Kidney (tissue), 14 donors: ENCODE measurements around the gene CTNNB1. TPM values are rescaled to one million over a fixed set of nuclear protein-coding genes. Genes with fewer than 3 reads are reported as not detected.
A peak's percentile ranks its signal among the peaks of the same experiment; 100 is the strongest.

Experiments
- DNase-seq, 5 donors: peaks; one replicate each; pipeline ENCODE4 v3.0.0-alpha.2; 2013 to 2020
- FAIRE-seq: peaks from 2 replicates; lab custom pipeline; 2012; peaks lifted over from hg19 to GRCh38; lab: Jason Lieb, UNC
- H3K27ac ChIP-seq, 2 donors: one replicate each; pipeline ENCODE4 v1.7.0; 2013; ENCODE audit warnings: low read depth in 2 of 2, low read length in 2 of 2, inconsistent platforms in 1 of 2
- H3K27me3 ChIP-seq: one replicate; pipeline ENCODE4 v1.7.1; 2013; ENCODE audit warnings: low read length, inconsistent platforms; ENCODE audit not compliant: control insufficient read depth, insufficient read depth
- H3K36me3 ChIP-seq, 3 donors: one replicate each; pipeline versions ENCODE4 v1.7.0 to v1.7.1; 2013; ENCODE audit warnings: low read length in 3 of 3, control low read depth in 1 of 3, inconsistent platforms in 1 of 3; ENCODE audit not compliant: insufficient read depth in 3 of 3, control insufficient read depth in 2 of 3
- H3K4me1 ChIP-seq, 3 donors: one replicate each; pipeline versions ENCODE4 v1.7.0 to v1.7.1; 2013; ENCODE audit warnings: low read length in 3 of 3, inconsistent platforms in 1 of 3, low read depth in 1 of 3; ENCODE audit not compliant: control insufficient read depth in 2 of 3, insufficient read depth in 2 of 3
- H3K4me3 ChIP-seq, 3 donors: one replicate each; pipeline versions ENCODE4 v1.7.0 to v1.8.1; 2013; ENCODE audit warnings: low read length in 3 of 3, control low read depth in 1 of 3, inconsistent platforms in 1 of 3
- H3K9ac ChIP-seq, 3 donors: one replicate each; pipeline versions ENCODE4 v1.7.0 to v1.7.1; 2013; ENCODE audit warnings: low read length in 3 of 3, control low read depth in 1 of 3, inconsistent platforms in 1 of 3
- H3K9me3 ChIP-seq, 3 donors: one replicate each; pipeline versions ENCODE4 v1.7.0 to v1.7.1; 2013; ENCODE audit warnings: low read length in 3 of 3, control low read depth in 1 of 3, inconsistent platforms in 1 of 3; ENCODE audit not compliant: control insufficient read depth in 2 of 3, insufficient read depth in 1 of 3
- CTCF ChIP-seq: IDR thresholded peaks from 3 replicates; pipeline ENCODE4 v1.5.1; 2012; ENCODE audit warnings: mild to moderate bottlenecking, moderate library complexity, borderline replicate concordance; ENCODE audit not compliant: insufficient read depth; ENCODE audit errors: extremely low read depth
- intact Hi-C: fragments of 100-400 bp; cut with DNase I; formaldehyde crosslinking; loops from one replicate; pipeline ENCODE4 v1.11.1; 2022
- polyA plus RNA-seq: library from polyadenylated mRNA; stranded (reverse); fragments of 350-450 nt; fragmentation: Illumina TruSeq; extraction: RNeasy Lipid Tissue Mini Kit (QIAGEN cat#74804); gene quantifications from one replicate; pipeline ENCODE4 v1.2.3, GENCODE V29; 2014; ENCODE audit warnings: low read depth, low replicate concordance; ENCODE audit not compliant: insufficient read depth
- total RNA-seq: library from RNA; stranded (reverse); fragmentation: NEBNext Ultra II Directional; extraction: Animal tissue kit (Norgen Biotek cat#: 25700); gene quantifications from one replicate; pipeline ENCODE4 v1.2.1, GENCODE V29; 2021
- donor health status: control.
- donor health status: control.
- donor health status: control.
- donor health status: control.
- donor health status: control.
- donor health status: DM: yes; HTN: yes; CAD: no.
- donor health status: Normal renal cell carcinoma (clear cell type).

CTNNB1 gene
- total and polyA plus RNA-seq, 2 donors from 2014 or later = 97.0 to 329 TPM

- no peak for FAIRE-seq
- Histone ChIP-seq H3K27me3 (no peaks in the 10 kb centered on the region), H3K4me3 (no peak overlapping the region), H3K36me3 (no peaks in the 10 kb centered on the region), H3K4me1 (peaks cover 0 to 2% (median 0%) of the 10 kb centered on the region in 3 donors), H3K9ac (no peak overlapping the region), H3K27ac (no peak overlapping the region), H3K9me3 (no peaks in the 10 kb centered on the region)
- TF ChIP-seq CTCF = no peak
- intact Hi-C loops = no loop called here
- DNase-seq = peak in 4 of 5 donors; percentile 62 to 83 (median 72)
Observed at GRCh38 chr3:41176596-41176995, 22.7 kb upstream of the CTNNB1 start.

GRCh38 chr3:41178576-41178975, 20.7 kb upstream of the CTNNB1 start:
- H3K9me3 ChIP-seq = no peaks in the 10 kb centered on the region
- no peak overlapping the region for H3K4me3 ChIP-seq
- no peaks in the 10 kb centered on the region for H3K27me3 ChIP-seq
- FAIRE-seq (no peak), DNase-seq (no peak)
- no peak overlapping the region for H3K27ac ChIP-seq
- H3K36me3 ChIP-seq = no peaks in the 10 kb centered on the region
- no peak for TF ChIP-seq CTCF
- H3K4me1 ChIP-seq = peaks cover 0 to 2% (median 0%) of the 10 kb centered on the region in 3 donors
- no peak overlapping the region for H3K9ac ChIP-seq
- intact Hi-C loops = no loop called here

- Histone ChIP-seq H3K4me3 (no peak overlapping the region), H3K9me3 (no peaks in the 10 kb centered on the region), H3K4me1 (peaks cover 0 to 2% (median 0%) of the 10 kb centered on the region in 3 donors), H3K9ac (no peak overlapping the region), H3K36me3 (no peaks in the 10 kb centered on the region), H3K27ac (no peak overlapping the region), H3K27me3 (no peaks in the 10 kb centered on the region)
- DNase-seq = no peak
- FAIRE-seq = no peak
- TF ChIP-seq CTCF = no peak
- intact Hi-C loops = no loop called here
Observed at GRCh38 chr3:41180396-41180795, 18.9 kb upstream of the CTNNB1 start.

GRCh38 chr3:41182504-41183059, 16.7 kb upstream of the CTNNB1 start:
- Histone ChIP-seq H3K4me3 (no peak overlapping the region), H3K27me3 (no peaks in the 10 kb centered on the region), H3K4me1 (no peaks in the 10 kb centered on the region), H3K9ac (no peak overlapping the region), H3K9me3 (no peaks in the 10 kb centered on the region), H3K36me3 (no peaks in the 10 kb centered on the region), H3K27ac (no peak overlapping the region)
- no peak for FAIRE-seq
- DNase-seq = no peak
- TF ChIP-seq CTCF = no peak
- intact Hi-C loops = no loop called here
